Measurements from ENCODE around the gene ACOX2.

The ACOX2 gene

DNA sequence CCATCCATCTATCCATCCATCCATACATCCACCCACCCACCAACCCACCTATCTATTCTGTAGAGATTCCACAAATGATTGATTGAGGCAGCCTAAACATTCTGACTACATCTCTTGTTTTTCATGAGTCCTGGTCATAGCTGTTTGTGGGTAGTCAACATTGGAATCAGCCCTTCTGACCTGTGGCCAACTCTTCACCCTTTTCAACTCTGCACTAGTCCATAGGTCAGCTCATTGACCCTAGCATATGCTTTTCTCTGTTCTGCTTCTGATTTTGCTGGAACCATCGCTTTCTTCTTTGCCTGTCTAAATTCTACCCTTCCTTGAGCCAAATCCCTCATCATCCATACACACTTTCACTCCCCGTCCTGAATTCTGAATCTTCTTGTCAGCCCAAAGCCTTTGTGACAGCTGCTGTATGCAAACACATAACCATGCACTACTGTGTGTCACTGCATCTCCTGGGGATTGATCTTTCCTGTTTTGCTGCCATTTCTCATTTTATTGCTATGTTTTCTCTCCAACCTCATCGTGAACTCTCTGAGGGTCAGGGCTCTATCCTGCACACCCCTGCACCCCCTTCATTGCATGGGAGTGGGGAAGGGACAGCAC lies 61.9 kb downstream of the ACOX2 start:
- TF ChIP-seq, protein P1, sequence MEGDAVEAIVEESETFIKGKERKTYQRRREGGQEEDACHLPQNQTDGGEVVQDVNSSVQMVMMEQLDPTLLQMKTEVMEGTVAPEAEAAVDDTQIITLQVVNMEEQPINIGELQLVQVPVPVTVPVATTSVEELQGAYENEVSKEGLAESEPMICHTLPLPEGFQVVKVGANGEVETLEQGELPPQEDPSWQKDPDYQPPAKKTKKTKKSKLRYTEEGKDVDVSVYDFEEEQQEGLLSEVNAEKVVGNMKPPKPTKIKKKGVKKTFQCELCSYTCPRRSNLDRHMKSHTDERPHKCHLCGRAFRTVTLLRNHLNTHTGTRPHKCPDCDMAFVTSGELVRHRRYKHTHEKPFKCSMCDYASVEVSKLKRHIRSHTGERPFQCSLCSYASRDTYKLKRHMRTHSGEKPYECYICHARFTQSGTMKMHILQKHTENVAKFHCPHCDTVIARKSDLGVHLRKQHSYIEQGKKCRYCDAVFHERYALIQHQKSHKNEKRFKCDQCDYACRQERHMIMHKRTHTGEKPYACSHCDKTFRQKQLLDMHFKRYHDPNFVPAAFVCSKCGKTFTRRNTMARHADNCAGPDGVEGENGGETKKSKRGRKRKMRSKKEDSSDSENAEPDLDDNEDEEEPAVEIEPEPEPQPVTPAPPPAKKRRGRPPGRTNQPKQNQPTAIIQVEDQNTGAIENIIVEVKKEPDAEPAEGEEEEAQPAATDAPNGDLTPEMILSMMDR (IDR thresholded peaks at IDR 0.05; ENCODE audit: control insufficient read depth, extremely low read depth, insufficient read depth) = no peak
- H3K4me3 ChIP-seq (ENCODE audit: low read depth, low read length) = no peak overlapping the region
- DNase-seq (ENCODE audit: low read depth) = no peak

DNA sequence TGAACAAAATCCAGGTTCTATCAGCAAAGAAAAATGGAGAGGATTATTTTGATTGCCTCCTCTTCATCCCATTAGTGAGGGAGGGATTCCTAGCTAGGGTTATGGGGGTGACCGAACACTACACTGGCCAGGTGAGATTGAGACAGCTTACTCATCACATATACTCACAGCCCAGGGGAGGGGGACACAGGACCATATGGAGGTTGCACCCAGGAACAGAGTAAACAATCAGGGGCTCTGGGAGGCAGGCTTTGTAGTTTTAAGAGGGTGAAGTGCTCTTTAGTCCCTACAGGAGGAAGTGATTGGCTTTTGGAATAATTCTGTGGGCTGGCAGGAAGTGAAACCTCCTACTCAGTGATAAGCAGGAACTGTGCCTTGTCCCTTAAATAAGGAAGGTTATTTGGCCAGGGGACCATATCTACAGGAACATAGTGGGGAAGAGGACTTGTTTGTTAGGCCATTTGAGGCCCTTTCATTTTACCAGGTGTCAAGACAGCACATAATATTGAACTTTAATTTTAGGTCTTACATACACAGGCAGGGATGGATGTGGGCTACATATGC lies 62.6 kb downstream of the ACOX2 start:
- TF ChIP-seq, protein P1 (IDR thresholded peaks at IDR 0.05; ENCODE audit: control insufficient read depth, extremely low read depth, insufficient read depth) = no peak
- no peak overlapping the region for H3K4me3 ChIP-seq (ENCODE audit: low read depth, low read length)
- DNase-seq (ENCODE audit: low read depth) = no peak

- TF ChIP-seq, protein P1 (IDR thresholded peaks at IDR 0.05; ENCODE audit: control insufficient read depth, extremely low read depth, insufficient read depth) = no peak
Measured at GRCh38 chr3:58473275-58473674, 63.7 kb downstream of the ACOX2 start.

DNA sequence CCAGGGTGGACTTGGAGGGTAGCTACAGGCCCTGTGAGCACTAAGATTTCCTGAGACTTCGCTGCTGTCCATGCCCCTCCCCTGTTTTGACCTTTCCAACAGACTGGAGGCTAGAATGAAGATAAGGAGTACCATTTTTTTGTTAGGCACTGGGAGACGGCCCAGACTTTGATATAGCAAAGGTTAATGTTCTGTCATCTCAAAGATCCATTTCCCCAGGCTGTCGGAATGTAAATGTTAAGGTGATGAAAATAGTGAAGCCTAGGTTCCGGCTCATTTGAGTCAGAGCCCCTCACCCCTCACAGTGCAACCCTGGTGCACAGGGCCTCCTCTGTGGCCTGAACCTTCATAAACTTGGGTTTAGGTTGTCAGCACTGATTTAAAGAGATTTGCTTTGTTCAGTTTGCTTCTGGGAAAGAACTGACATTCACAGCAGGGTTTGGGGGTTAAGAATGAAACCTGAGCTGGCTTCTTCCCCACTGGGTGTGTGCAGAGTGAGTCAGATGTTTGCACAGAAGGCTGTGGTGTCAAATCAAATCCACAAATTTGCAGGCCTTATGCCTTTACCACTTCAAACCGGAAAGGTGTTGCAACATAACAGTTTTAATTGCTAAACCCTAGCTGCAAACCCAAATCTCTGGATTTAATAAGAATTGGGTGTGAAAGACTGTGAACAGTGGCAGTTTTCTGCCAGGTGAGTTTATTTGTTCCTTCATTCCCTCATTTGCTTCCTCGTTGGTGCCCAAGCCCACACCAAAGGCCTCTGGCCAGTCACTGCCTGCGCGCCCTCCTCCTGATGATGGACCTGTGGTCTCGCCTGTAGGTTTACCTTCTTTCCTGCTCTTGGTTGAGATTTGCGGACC lies 65.7 kb downstream of the ACOX2 start:
- TF ChIP-seq, protein P1 (IDR thresholded peaks at IDR 0.05; ENCODE audit: control insufficient read depth, extremely low read depth, insufficient read depth) = no peak
- peak; percentile 84 for DNase-seq (ENCODE audit: low read depth)
- H3K4me3 ChIP-seq (ENCODE audit: low read depth, low read length) = no peak overlapping the region

More at GRCh38 chr3:58473275-58473674, 63.7 kb downstream of the ACOX2 start:
- no peak overlapping the region for H3K4me3 ChIP-seq (ENCODE audit: low read depth, low read length)
- DNase-seq (ENCODE audit: low read depth) = no peak

GRCh38 chr3:58470363-58471024 lies 66.5 kb downstream of the ACOX2 start:
- no peak overlapping the region for H3K4me3 ChIP-seq (ENCODE audit: low read depth, low read length)
- DNase-seq (ENCODE audit: low read depth) = no peak
- TF ChIP-seq, protein P1 (IDR thresholded peaks at IDR 0.05; ENCODE audit: control insufficient read depth, extremely low read depth, insufficient read depth) = no peak

GRCh38 chr3:58469096-58469495 lies 67.9 kb downstream of the ACOX2 start:
- no peak for DNase-seq (ENCODE audit: low read depth)
- TF ChIP-seq, protein P1 (IDR thresholded peaks at IDR 0.05; ENCODE audit: control insufficient read depth, extremely low read depth, insufficient read depth) = no peak
- H3K4me3 ChIP-seq (ENCODE audit: low read depth, low read length) = no peak overlapping the region

Measured in LNCaP clone FGC (cell line).